Stimulated activated CD8-positive, alpha-beta memory T cell treated with anti-CD3 and anti-CD28 coated beads, Interleukin-12 subunit alpha, Interleukin-12 subunit beta, amount 100 ng/mL, for 1 hour (primary cell): Measurements from ENCODE around the gene CYP26B1.

Experiments
- DNase-seq: peaks from one replicate; pipeline ENCODE4 v3.0.0-alpha.2; 2020; ENCODE audit warnings: low read depth

CYP26B1 gene

GRCh38 chr2:72082021-72082601 lies 65.6 kb downstream of the CYP26B1 start:
- DNase-seq = no peak

DNA sequence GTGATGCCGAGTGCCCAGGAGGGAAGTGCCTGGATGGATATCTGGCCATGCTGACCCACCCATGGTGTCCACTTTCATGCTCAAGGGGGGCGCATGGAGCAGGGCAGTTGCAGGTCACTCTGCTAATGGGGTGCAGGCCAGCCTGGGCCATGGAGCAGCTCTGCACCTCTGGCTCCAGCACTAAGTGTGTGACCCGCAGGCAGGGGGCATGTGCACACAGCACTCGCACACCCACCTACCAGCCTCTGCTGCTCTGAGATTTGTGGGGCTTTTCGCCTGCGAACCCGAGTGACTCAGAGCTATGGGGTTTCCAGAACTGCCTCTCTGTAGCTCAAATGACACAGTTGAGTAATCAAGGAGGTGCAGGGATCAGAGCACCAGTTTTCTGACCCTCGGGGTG lies 66.2 kb downstream of the CYP26B1 start:
- no peak for DNase-seq

DNA sequence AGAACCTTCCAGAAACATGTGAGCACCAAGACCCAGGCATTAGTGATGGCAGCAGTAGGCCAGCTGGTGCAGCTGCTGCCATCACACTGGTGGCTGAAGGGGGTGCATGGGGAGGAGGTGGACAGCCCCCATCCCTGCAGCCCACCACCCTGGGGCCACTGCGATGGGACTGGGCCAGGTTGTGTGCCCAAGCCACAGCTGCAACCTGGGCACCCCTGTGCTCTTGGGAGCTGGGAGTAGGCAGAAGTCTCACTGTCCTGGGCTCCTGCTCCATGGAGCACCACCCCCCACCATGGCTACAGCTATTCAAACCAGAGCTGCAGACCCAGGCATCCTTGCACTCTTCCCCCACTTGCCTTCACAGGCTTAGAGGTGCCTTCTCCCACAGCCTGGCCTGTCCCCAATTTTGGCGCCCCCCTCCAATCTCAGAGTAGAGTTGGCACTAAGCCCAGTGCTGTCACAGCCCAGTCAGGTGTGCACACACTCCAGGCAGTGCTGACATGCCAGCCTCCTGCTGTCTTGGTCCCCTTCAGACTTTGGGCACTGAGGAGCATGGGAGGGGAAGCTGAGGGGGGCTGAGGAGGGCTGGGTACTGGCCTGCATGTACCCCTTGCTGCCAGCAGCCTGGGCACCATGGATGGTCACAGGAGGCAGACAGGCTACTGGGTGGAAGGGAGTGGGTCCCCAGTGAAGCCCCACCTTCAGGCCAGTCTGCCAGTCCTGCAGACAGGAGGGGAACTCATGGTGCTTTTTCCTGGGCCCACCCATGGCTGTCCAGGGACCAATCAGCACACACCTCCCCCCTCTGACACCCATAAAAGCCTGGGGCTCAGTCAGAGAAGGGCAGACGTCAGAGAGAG lies 67.1 kb downstream of the CYP26B1 start:
- no peak for DNase-seq
